ENCODE data around the gene GPR146.

DNA sequence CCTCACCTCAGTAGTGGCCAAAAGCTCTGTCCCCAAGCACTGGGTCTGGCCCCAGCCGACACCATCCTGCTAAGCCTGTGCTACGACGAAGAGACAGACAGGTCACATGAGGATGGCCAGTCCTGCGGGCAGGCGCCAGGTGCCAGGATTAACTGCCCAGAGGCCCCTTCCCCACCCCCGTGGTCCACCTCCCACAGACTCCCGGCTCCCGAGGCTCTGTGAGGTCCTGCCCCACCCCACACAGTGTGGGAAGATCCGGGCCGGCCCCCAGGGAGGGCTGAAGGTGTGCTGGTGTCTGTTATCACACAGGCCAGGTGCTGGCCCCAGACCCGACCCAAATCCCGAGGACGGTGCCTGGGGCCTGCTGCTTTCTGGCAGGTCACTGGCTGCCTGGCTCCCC, 34.1 kb upstream of the GPR146 start:
- TF ChIP-seq, protein P1, sequence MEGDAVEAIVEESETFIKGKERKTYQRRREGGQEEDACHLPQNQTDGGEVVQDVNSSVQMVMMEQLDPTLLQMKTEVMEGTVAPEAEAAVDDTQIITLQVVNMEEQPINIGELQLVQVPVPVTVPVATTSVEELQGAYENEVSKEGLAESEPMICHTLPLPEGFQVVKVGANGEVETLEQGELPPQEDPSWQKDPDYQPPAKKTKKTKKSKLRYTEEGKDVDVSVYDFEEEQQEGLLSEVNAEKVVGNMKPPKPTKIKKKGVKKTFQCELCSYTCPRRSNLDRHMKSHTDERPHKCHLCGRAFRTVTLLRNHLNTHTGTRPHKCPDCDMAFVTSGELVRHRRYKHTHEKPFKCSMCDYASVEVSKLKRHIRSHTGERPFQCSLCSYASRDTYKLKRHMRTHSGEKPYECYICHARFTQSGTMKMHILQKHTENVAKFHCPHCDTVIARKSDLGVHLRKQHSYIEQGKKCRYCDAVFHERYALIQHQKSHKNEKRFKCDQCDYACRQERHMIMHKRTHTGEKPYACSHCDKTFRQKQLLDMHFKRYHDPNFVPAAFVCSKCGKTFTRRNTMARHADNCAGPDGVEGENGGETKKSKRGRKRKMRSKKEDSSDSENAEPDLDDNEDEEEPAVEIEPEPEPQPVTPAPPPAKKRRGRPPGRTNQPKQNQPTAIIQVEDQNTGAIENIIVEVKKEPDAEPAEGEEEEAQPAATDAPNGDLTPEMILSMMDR (IDR thresholded peaks at IDR 0.05): no peak
- no peak for TF ChIP-seq POLR2A (IDR thresholded peaks at IDR 0.05)

Data from right lobe of liver (tissue), 4 donors.